H1 (cell line): Measurements from ENCODE around the gene BGLAP. TPM values are rescaled to one million over a fixed set of nuclear protein-coding genes. Genes with fewer than 3 reads are reported as not detected.

Experiments
- CTCF ChIA-PET: fragments of 300-600 bp; sonication (Branson Sonifier 250); formaldehyde crosslinking; loops from one replicate; lab custom pipeline; 2021; ENCODE audit not compliant: partially characterized antibody; lab: Charles Lee
- POLR2A ChIA-PET: fragments of 300-600 bp; sonication (Branson Sonifier 250); formaldehyde crosslinking; loops from one replicate; lab custom pipeline; 2021; ENCODE audit warnings: inconsistent platforms; ENCODE audit not compliant: partially characterized antibody; lab: Charles Lee
- DNase-seq, 2 experiments: peaks; one replicate each; pipeline versions ENCODE4 v3.0.0 to v3.0.0-alpha.2; 2010 to 2022; ENCODE audit warnings: low spot score in 2 of 2, low read depth in 1 of 2, mixed read lengths in 1 of 2
- FAIRE-seq: peaks from 2 replicates; lab custom pipeline; 2011; peaks lifted over from hg19 to GRCh38; lab: Jason Lieb, UNC
- H2AFZ ChIP-seq: 2 replicates; pipeline ENCODE4 v1.8.1; 2012; ENCODE audit warnings: low read length, inconsistent platforms
- H2AK5ac ChIP-seq: 2 replicates; pipeline ENCODE4 v1.6.1; 2013; ENCODE audit warnings: low read depth, low read length
- H2BK120ac ChIP-seq: replicated peaks from 2 replicates; pipeline ENCODE3; 2013; ENCODE audit warnings: low read depth, low read length, inconsistent platforms
- H2BK12ac ChIP-seq: 2 replicates; pipeline ENCODE4 v1.6.1; 2013; ENCODE audit warnings: low read depth, low read length
- H2BK15ac ChIP-seq: 2 replicates; pipeline ENCODE4 v1.6.1; 2013; ENCODE audit warnings: low read length
- H2BK20ac ChIP-seq: 2 replicates; pipeline ENCODE4 v1.6.1; 2013; ENCODE audit warnings: low read length
- H2BK5ac ChIP-seq: 2 replicates; pipeline ENCODE4 v1.6.1; 2013; ENCODE audit warnings: low read depth, low read length
- H3K14ac ChIP-seq: 2 replicates; pipeline ENCODE4 v1.6.1; 2013; ENCODE audit warnings: inconsistent platforms; ENCODE audit not compliant: insufficient read length
- H3K18ac ChIP-seq: 2 replicates; pipeline ENCODE4 v1.6.1; 2013; ENCODE audit warnings: low read length; ENCODE audit errors: extremely low read depth
- H3K23ac ChIP-seq: 2 replicates; pipeline ENCODE4 v1.6.1; 2013; ENCODE audit warnings: inconsistent platforms; ENCODE audit not compliant: insufficient read length
- H3K23me2 ChIP-seq: 2 replicates; pipeline ENCODE4 v1.6.1; 2013; ENCODE audit warnings: low read depth, low read length
- H3K27ac ChIP-seq: 2 replicates; pipeline ENCODE4 v1.6.1; 2011; ENCODE audit warnings: low read depth, low read length, inconsistent platforms
- H3K27me3 ChIP-seq, 4 experiments: replicated peaks in 1 of 4; 1 replicate in 1 of 4; 2 replicates in 3 of 4; pipeline versions ENCODE4 v1.6.1 to v1.8.1; 2011 to 2013; ENCODE audit warnings: low read length in 3 of 4, mild to moderate bottlenecking in 3 of 4, inconsistent platforms in 2 of 4, mixed read lengths in 2 of 4, moderate library complexity in 1 of 4; ENCODE audit not compliant: control insufficient read depth in 3 of 4, insufficient read depth in 3 of 4; ENCODE audit errors: extremely low read depth in 1 of 4
- H3K36me3 ChIP-seq, 4 experiments: 2 replicates each; pipeline versions ENCODE4 v1.6.1 to v1.8.1; 2011 to 2013; ENCODE audit warnings: mild to moderate bottlenecking in 4 of 4, low read length in 3 of 4, moderate library complexity in 2 of 4, control low read depth in 1 of 4, inconsistent platforms in 1 of 4; ENCODE audit not compliant: insufficient read depth in 4 of 4, control insufficient read depth in 2 of 4
- H3K4ac ChIP-seq: replicated peaks from 2 replicates; pipeline ENCODE3; 2013; ENCODE audit warnings: low read length, low read depth, mixed read lengths, inconsistent platforms; ENCODE audit not compliant: insufficient read length
- H3K4me1 ChIP-seq, 4 experiments: replicated peaks in 1 of 4; 1 replicate in 1 of 4; 2 replicates in 3 of 4; pipeline versions ENCODE4 v1.6.1 to v1.8.1; 2011 to 2013; ENCODE audit warnings: low read length in 3 of 4, inconsistent platforms in 2 of 4, mixed read lengths in 1 of 4; ENCODE audit not compliant: insufficient read depth in 4 of 4, control insufficient read depth in 3 of 4
- H3K4me2 ChIP-seq, 2 experiments: 2 replicates each; pipeline versions ENCODE4 v1.6.1 to v1.8.1; 2011 to 2013; ENCODE audit warnings: low read depth in 2 of 2, low read length in 2 of 2, control low read depth in 1 of 2, inconsistent platforms in 1 of 2, mild to moderate bottlenecking in 1 of 2; ENCODE audit not compliant: insufficient read depth in 1 of 2
- H3K4me3 ChIP-seq, 4 experiments: fragments of 200-600, 300-600 bp in 1 of 4; sonication (generic), shearing (Covaris generic), sonication (Bioruptor Twin) in 1 of 4; 2 replicates each; pipeline versions ENCODE4 v1.5.1 to v1.8.1; 2011 to 2016; ENCODE audit warnings: low read length in 4 of 4, low read depth in 3 of 4, control low read depth in 2 of 4, inconsistent platforms in 2 of 4, mild to moderate bottlenecking in 2 of 4, mixed read lengths in 1 of 4, moderate library complexity in 1 of 4; ENCODE audit not compliant: insufficient read depth in 2 of 4; ENCODE audit errors: extremely low read depth in 1 of 4
- H3K56ac ChIP-seq: replicated peaks from 2 replicates; pipeline ENCODE3; 2013; ENCODE audit warnings: low read depth, mild to moderate bottlenecking, mixed read lengths, low read length, inconsistent platforms; ENCODE audit not compliant: insufficient read length
- H3K79me1 ChIP-seq: 2 replicates; pipeline ENCODE4 v1.6.1; 2013; ENCODE audit warnings: low read depth, low read length, control low read depth
- H3K79me2 ChIP-seq, 2 experiments: 2 replicates each; pipeline versions ENCODE4 v1.6.1 to v1.8.1; 2012 to 2013; ENCODE audit warnings: low read length in 2 of 2, mild to moderate bottlenecking in 2 of 2, inconsistent platforms in 1 of 2; ENCODE audit not compliant: insufficient read depth in 2 of 2, control insufficient read depth in 1 of 2
- H3K9ac ChIP-seq, 4 experiments: replicated peaks in 1 of 4; 1 replicate in 1 of 4; 2 replicates in 3 of 4; pipeline versions ENCODE4 v1.6.1 to v1.8.1; 2011 to 2013; ENCODE audit warnings: low read depth in 3 of 4, low read length in 3 of 4, control low read depth in 2 of 4, mild to moderate bottlenecking in 2 of 4, moderate library complexity in 2 of 4, inconsistent platforms in 1 of 4; ENCODE audit errors: extremely low read depth in 1 of 4
- H3K9me3 ChIP-seq, 2 experiments: 2 replicates each; pipeline versions ENCODE4 v1.6.1 to v1.8.1; 2012 to 2013; ENCODE audit warnings: mild to moderate bottlenecking in 2 of 2, moderate library complexity in 2 of 2, control low read depth in 1 of 2, inconsistent platforms in 1 of 2, low read depth in 1 of 2, low read length in 1 of 2, mixed read lengths in 1 of 2; ENCODE audit not compliant: insufficient read depth in 2 of 2
- H4K20me1 ChIP-seq, 2 experiments: replicated peaks in 1 of 2; 2 replicates each; pipeline versions ENCODE3 to v1.8.1; 2011 to 2013; ENCODE audit warnings: inconsistent platforms in 2 of 2, low read length in 2 of 2, mild to moderate bottlenecking in 1 of 2; ENCODE audit not compliant: insufficient read depth in 2 of 2, control insufficient read depth in 1 of 2
- H4K5ac ChIP-seq: 2 replicates; pipeline ENCODE4 v1.6.1; 2013; ENCODE audit warnings: low read length, low read depth, mixed read lengths, inconsistent platforms; ENCODE audit not compliant: insufficient read length
- H4K8ac ChIP-seq: 2 replicates; pipeline ENCODE4 v1.8.0; 2013; ENCODE audit warnings: mild to moderate bottlenecking, moderate library complexity, low read length, inconsistent platforms; ENCODE audit not compliant: insufficient read depth; ENCODE audit errors: extremely low read depth
- H4K91ac ChIP-seq: replicated peaks from 2 replicates; pipeline ENCODE3; 2013; ENCODE audit warnings: low read length, mixed read lengths, inconsistent platforms; ENCODE audit not compliant: insufficient read length
- CBX8 ChIP-seq: fragments of 300-800, 300-1000 bp; sonication (generic); IDR thresholded peaks from 2 replicates; pipeline ENCODE4 v1.7.1; 2016; ENCODE audit warnings: low read depth, low read length, borderline replicate concordance
- CREB1 ChIP-seq: IDR thresholded peaks from 2 replicates; pipeline ENCODE4 v1.6.1; 2012; ENCODE audit warnings: inconsistent platforms
- CTBP2 ChIP-seq: IDR thresholded peaks from 2 replicates; pipeline ENCODE4 v1.7.0; 2011; ENCODE audit warnings: borderline replicate concordance, mild to moderate bottlenecking, moderate library complexity, mixed read lengths, low read length; ENCODE audit not compliant: insufficient read depth, insufficient read length
- GABPA ChIP-seq: IDR thresholded peaks from 2 replicates; pipeline ENCODE4 v1.6.1; 2011; ENCODE audit warnings: mild to moderate bottlenecking, low read length, moderate library complexity, borderline replicate concordance; ENCODE audit not compliant: insufficient read depth
- KDM4A ChIP-seq: IDR thresholded peaks from one replicate; pipeline ENCODE4 v1.7.1; 2012; ENCODE audit warnings: low read depth, mild to moderate bottlenecking, moderate library complexity, low read length, inconsistent platforms; ENCODE audit not compliant: severe bottlenecking
- MAFK ChIP-seq: IDR thresholded peaks from 2 replicates; pipeline ENCODE4 v1.6.1; 2012; ENCODE audit warnings: low read depth, mild to moderate bottlenecking, improper control_type of control experiment, low read length
- RBBP5 ChIP-seq: IDR thresholded peaks from 2 replicates; pipeline ENCODE4 v1.7.1; 2012; ENCODE audit warnings: low read depth, mild to moderate bottlenecking, inconsistent platforms, low read length, moderate library complexity, borderline replicate concordance
- RFX5 ChIP-seq: IDR thresholded peaks from 2 replicates; pipeline ENCODE4 v1.6.1; 2011; ENCODE audit warnings: low read depth, low read length, improper control_type of control experiment, borderline replicate concordance
- SAP30 ChIP-seq: fragments of 300-600 bp; sonication (generic); IDR thresholded peaks from 2 replicates; pipeline ENCODE4 v1.7.1; 2012; ENCODE audit warnings: low read length, moderate library complexity, mild to moderate bottlenecking, inconsistent platforms; ENCODE audit not compliant: insufficient read depth, insufficient replicate concordance
- SIRT6 ChIP-seq: IDR thresholded peaks from one replicate; pipeline ENCODE4 v1.7.1; 2012; ENCODE audit warnings: low read length, inconsistent platforms
- TBP ChIP-seq: IDR thresholded peaks from 2 replicates; pipeline ENCODE4 v1.6.1; 2011; ENCODE audit warnings: low read depth, low read length, improper control_type of control experiment
- ZNF274 ChIP-seq: IDR thresholded peaks from 2 replicates; pipeline ENCODE4 v1.7.0; 2012; ENCODE audit warnings: low read length, borderline replicate concordance; ENCODE audit errors: extremely low read depth
- polyA plus RNA-seq, 7 experiments: library from polyadenylated mRNA; depleted of rRNA in 3 of 7; stranded (reverse) in 5 of 7; unstranded in 2 of 7; fragments of >200 nt in 5 of 7; fragments of 200-250 nt in 2 of 7; gene quantifications; 1 replicate in 5 of 7; 2 replicates in 1 of 7; 4 replicates in 1 of 7; pipeline versions ENCODE4 v1.2.1 to v1.2.3, GENCODE V29; 2011 to 2013; ENCODE audit warnings: missing spikeins in 2 of 7, mixed read lengths in 2 of 7
- total RNA-seq: library from RNA; stranded (reverse); fragmentation: NEBNext Ultra II Directional; extraction: Animal tissue kit (Norgen Biotek cat#: 25700); gene quantifications from 2 replicates; pipeline ENCODE4 v1.2.1, GENCODE V29; 2021
- TF ChIP-seq, protein P1 (sequence below): IDR thresholded peaks from 2 replicates; pipeline ENCODE4 v1.6.1; 2012; ENCODE audit warnings: inconsistent platforms

The BGLAP gene
- total and polyA plus RNA-seq, 2 of the 8 experiments (the other 6 are each of a cell fraction or from before 2014, with no cell fraction given): 1.2 to 1.5 TPM

DNA sequence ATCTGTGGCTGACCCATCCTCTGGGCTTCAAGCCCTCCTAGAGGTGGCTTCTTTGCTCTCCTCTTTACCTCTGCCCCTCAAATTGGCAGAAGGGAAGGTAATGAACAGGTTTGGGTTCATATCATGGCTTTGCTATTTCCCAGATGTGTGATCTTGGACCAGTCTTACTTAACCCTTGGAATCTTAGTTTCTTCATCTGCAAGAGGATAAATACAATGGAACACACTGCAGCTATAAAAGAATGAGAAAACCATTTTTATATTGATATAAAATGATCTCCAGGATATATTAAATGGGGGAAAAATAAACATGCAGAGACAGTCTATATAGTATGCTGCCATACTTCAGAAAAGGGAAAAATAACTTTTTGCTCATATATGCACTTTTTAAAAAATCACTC, 47.9 kb downstream of the BGLAP start:
- Histone ChIP-seq H3K9ac (no peak overlapping the region), H4K20me1 (peaks cover 0 to 3% of the 10 kb centered on the region in 2 experiments), H2BK15ac (no peak overlapping the region), H3K4me3 (no peak overlapping the region), H3K36me3 (peaks cover 0 to 7% (median 0%) of the 10 kb centered on the region in 4 experiments; a peak in 2 of 8 replicates), H3K27ac (no peak overlapping the region), H3K79me1 (0 out of 2 replicates have a peak, but pooled peaks cover 1% of the 10 kb centered on the region), H3K4me2 (no peak overlapping the region), H2BK120ac (no peak overlapping the region), H3K27me3 (no peaks in the 10 kb centered on the region), H3K23me2 (peaks cover 2% of the 10 kb centered on the region; the same call in 1 of the 2 replicates), H2AK5ac (no peak overlapping the region), H4K91ac (no peak overlapping the region), H4K5ac (no peak overlapping the region), H3K14ac (no peak overlapping the region), H3K18ac (no peak overlapping the region), H2BK5ac (no peak overlapping the region), H4K8ac (no peak overlapping the region), H3K56ac (no peak overlapping the region), H2BK20ac (no peak overlapping the region), H3K4me1 (peaks cover 0 to 7% (median under 1%) of the 10 kb centered on the region in 4 experiments; a peak in 2 of 7 replicates), H2AFZ (no peak overlapping the region), H3K4ac (no peak overlapping the region), H3K79me2 (no peaks in the 10 kb centered on the region), H3K23ac (no peak overlapping the region), H3K9me3 (no peaks in the 10 kb centered on the region), H2BK12ac (no peak overlapping the region)
- ChIA-PET CTCF (no interaction called here), POLR2A (interaction anchor here (1.6 to 2.9 kb wide), 2 partner anchors 8 to 23 kb away, joined by 5 to 31 read pairs; partner anchors contain the start of gene SMG5)
- no peak for DNase-seq
- TF ChIP-seq RBBP5 (no peak), GABPA (no peak), ZNF274 (no peak), SIRT6 (no peak), SAP30 (no peak), CTBP2 (no peak), TBP (no peak), MAFK (no peak), CBX8 (no peak), CREB1 (no peak), RFX5 (no peak), KDM4A (no peak)
- TF ChIP-seq, protein P1, sequence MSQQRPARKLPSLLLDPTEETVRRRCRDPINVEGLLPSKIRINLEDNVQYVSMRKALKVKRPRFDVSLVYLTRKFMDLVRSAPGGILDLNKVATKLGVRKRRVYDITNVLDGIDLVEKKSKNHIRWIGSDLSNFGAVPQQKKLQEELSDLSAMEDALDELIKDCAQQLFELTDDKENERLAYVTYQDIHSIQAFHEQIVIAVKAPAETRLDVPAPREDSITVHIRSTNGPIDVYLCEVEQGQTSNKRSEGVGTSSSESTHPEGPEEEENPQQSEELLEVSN: no peak
- no peak for FAIRE-seq
